ENCODE data around the gene AHDC1. TPM values are rescaled to one million over a fixed set of nuclear protein-coding genes. Genes with fewer than 3 reads are reported as not detected.

AHDC1 gene
- total and polyA plus RNA-seq, 2 of the 13 experiments (the other 11 are each of a cell fraction or from before 2014, with no cell fraction given) = 1.0 to 2.7 TPM

GRCh38 chr1:27507960-27508665 is 95.8 kb downstream of the AHDC1 start (continued):
- no peak for TF ChIP-seq SKIL (CRISPR knock-in tag; IDR thresholded peaks at IDR 0.05; ENCODE audit: borderline replicate concordance)

GRCh38 chr1:27506703-27507102 is 97.2 kb downstream of the AHDC1 start:
- POLR2A ChIA-PET = interaction anchor here (1.1 kb wide), 1 partner anchor 12 kb away, joined by 3 read pairs; no protein-coding TSS in a partner anchor
- no TSS peak for BruUV-seq (replicated peaks)
- FAIRE-seq = no peak

More at GRCh38 chr1:27506703-27507102, 97.2 kb downstream of the AHDC1 start:
- 87% methylated on average over 6 of the region's 6 CpGs for WGBS (ENCODE audit: low lambda C conversion rate)
- Histone ChIP-seq H3K9ac (ENCODE audit: insufficient read depth, low read depth, low read length) (no peak overlapping the region), H3K4me3 (replicated peaks in 1 of 3; ENCODE audit: insufficient read depth in 1 of 3, low read depth in 2 of 3, low read length in 3 of 3) (no peak overlapping the region), H3K9me3 (ENCODE audit: low read length) (no peaks in the 10 kb centered on the region), H3K4me2 (ENCODE audit: low read depth, low read length) (no peak overlapping the region), H3K27me3 (ENCODE audit: control insufficient read depth in 1 of 2, insufficient read depth in 2 of 2, low read length in 2 of 2) (no peaks in the 10 kb centered on the region), H2AFZ (ENCODE audit: low read length) (no peak overlapping the region), H3K27ac (ENCODE audit: extremely low read length, insufficient read depth, low read length) (no peak overlapping the region), H3K4me1 (ENCODE audit: insufficient read depth, low read length) (peaks cover 60% of the 10 kb centered on the region), H3K79me2 (ENCODE audit: insufficient read depth, low read length) (no peaks in the 10 kb centered on the region), H4K20me1 (ENCODE audit: insufficient read depth, low read length) (no peaks in the 10 kb centered on the region), H3K36me3 (replicated peaks in 1 of 2; ENCODE audit: control insufficient read depth in 1 of 2, insufficient read depth in 2 of 2, low read length in 2 of 2) (no peaks in the 10 kb centered on the region)
- DNase-seq (ENCODE audit: low spot score) (no peak), ATAC-seq (no peak)
- CTCF ChIA-PET (ENCODE audit: low intra/inter-chr PET ratio, low total read pairs) = no interaction called here
- in situ Hi-C loops (cut with HindIII; ENCODE audit: extremely low pct_ligation_motif_present, low pct_unique_long_range_greater_than_20kb) = no loop called here
- intact Hi-C loops (cut with micrococcal nuclease; ENCODE audit: unreplicated experiment) = loop anchor here (5.0 kb wide), 1 partner anchor 101 kb away; no protein-coding TSS in a partner anchor
- TF ChIP-seq ZBTB33 (CRISPR knock-in tag; IDR thresholded peaks at IDR 0.05) (peak; percentile 81; the same call in 1 of the 2 replicates), HNRNPLL (IDR thresholded peaks at IDR 0.05; ENCODE audit: low read depth, low read length, poor library complexity, severe bottlenecking) (no peak)

Data from HepG2 (cell line).